Mucosa of stomach (tissue), 1 donor: ENCODE measurements around the gene LRRC3B.

Experiments
- H3K27me3 ChIP-seq: one replicate; pipeline ENCODE4 v1.7.0; 2013; ENCODE audit warnings: mild to moderate bottlenecking, low read length; ENCODE audit not compliant: control insufficient read depth, insufficient read depth
- H3K36me3 ChIP-seq: one replicate; pipeline ENCODE4 v1.7.0; 2013; ENCODE audit warnings: low read length; ENCODE audit not compliant: control insufficient read depth, insufficient read depth
- H3K4me1 ChIP-seq: one replicate; pipeline ENCODE4 v1.7.0; 2013; ENCODE audit warnings: mild to moderate bottlenecking, low read length; ENCODE audit not compliant: control insufficient read depth, insufficient read depth
- H3K4me3 ChIP-seq: one replicate; pipeline ENCODE4 v1.7.0; 2013; ENCODE audit warnings: low read length
- H3K9ac ChIP-seq: one replicate; pipeline ENCODE4 v1.7.0; 2013; ENCODE audit warnings: mild to moderate bottlenecking, low read length, moderate library complexity
- H3K9me3 ChIP-seq: one replicate; pipeline ENCODE4 v1.7.0; 2013; ENCODE audit warnings: mild to moderate bottlenecking, low read length, moderate library complexity; ENCODE audit not compliant: control insufficient read depth
- donor health status: Pancreatic carcinoma.

Gene LRRC3B

DNA sequence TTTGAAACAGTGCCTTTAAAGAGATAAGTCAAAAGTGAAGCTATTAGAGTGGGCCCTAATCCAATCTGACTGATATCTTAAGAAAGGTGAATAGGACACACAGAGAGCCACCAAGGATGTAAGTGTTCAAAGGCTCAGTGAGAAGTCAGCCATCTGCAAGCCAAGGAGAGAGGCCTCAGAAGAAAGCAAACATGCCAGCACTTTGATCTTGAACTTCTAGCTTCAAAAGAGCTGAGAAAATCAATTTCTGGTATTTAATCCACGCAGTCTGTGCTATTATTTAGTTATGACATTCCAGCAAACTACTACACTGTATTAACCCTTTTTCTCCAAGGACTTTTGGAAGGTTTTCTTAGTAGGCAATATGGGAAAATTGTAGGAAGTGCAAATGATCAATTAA, 95.7 kb downstream of the LRRC3B start:
- Histone ChIP-seq H3K36me3 (no peaks in the 10 kb centered on the region), H3K9me3 (no peaks in the 10 kb centered on the region), H3K9ac (no peak overlapping the region), H3K4me3 (no peak overlapping the region), H3K4me1 (no peaks in the 10 kb centered on the region), H3K27me3 (no peaks in the 10 kb centered on the region)

DNA sequence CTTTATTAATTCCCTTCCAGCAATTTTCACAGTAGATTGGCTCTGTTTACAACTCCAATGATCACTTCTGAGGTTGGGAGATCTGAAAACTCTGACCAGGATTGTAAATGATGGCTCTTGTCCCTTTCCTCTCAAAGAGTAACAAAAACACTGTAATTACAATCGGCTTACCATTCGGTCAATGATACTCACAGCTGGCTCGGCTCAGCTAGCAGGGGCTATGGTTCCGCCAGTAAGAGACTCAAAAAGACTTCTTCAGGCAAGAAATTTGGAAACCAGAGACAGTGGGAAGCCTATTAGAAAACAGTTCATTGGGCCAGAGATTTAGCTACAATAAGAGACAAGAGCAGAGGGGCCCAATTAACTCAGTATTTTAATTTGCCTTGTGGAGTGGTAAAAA, 96.6 kb downstream of the LRRC3B start:
- H3K9ac ChIP-seq = no peak overlapping the region
- no peak overlapping the region for H3K4me3 ChIP-seq
- H3K9me3 ChIP-seq = no peaks in the 10 kb centered on the region
- H3K27me3 ChIP-seq = no peaks in the 10 kb centered on the region
- H3K36me3 ChIP-seq = no peaks in the 10 kb centered on the region
- no peaks in the 10 kb centered on the region for H3K4me1 ChIP-seq

DNA sequence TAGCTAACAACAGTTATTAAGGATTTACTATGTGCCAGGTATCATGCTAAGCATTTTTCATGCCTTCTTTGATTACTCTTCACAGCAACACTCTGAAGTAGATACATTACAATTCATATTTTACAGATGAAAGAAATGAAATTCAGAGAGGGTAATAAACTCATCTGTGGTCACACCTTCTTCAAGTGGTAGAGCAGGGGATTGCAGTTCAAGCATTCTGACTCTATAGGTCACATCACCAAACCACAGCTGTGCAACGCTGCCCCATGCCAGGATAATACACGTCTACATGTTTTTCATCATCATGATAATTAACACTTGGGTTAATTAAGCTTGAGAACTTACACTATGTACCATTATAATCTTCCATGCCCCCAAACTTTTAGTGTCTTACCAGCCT, 98.5 kb downstream of the LRRC3B start:
- Histone ChIP-seq H3K36me3 (no peaks in the 10 kb centered on the region), H3K27me3 (no peaks in the 10 kb centered on the region), H3K9me3 (no peaks in the 10 kb centered on the region), H3K4me1 (no peaks in the 10 kb centered on the region), H3K4me3 (no peak overlapping the region), H3K9ac (no peak overlapping the region)

DNA sequence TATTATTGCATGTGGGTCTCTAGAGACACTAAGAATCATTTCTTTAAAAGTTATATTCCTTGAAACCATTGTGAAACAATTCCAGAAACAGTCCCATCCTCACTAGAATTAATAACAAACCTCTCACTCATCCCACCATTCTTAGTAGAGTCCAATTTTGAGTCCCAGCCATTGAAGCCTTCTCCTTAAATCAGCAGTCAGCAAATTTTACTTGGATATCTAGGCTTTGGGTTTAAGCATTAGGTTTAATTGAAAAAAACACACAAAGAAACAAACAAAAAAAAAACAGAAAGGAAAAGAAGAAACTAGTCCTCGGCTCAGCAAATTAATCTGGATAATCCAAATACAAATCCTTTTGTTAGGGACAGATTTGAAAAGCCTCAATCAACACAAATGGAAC, 109.3 kb downstream of the LRRC3B start:
- no peaks in the 10 kb centered on the region for H3K9me3 ChIP-seq
- no peak overlapping the region for H3K4me3 ChIP-seq
- no peak overlapping the region for H3K9ac ChIP-seq
- no peaks in the 10 kb centered on the region for H3K27me3 ChIP-seq
- no peaks in the 10 kb centered on the region for H3K4me1 ChIP-seq
- H3K36me3 ChIP-seq = no peaks in the 10 kb centered on the region

DNA sequence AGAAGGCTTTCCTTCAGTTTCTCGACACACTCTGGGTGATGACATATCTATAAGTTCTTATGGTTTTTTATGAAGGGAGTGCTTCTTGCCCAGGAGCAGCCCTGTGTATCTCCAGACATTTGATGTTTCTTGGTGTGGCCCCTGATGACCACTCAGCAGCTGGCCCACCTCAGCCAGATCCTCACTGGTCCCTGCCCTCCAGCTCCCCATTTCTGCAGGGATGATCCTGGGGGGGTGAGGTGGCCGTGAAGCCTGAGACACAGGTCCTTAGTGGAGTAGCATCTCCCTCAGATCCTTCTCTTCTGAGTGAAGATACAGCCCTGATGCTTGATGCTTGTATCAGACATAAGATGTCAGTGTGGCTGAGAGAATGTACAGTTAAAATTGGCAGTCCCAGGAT, 127.7 kb downstream of the LRRC3B start:
- no peaks in the 10 kb centered on the region for H3K4me1 ChIP-seq
- no peak overlapping the region for H3K4me3 ChIP-seq
- no peaks in the 10 kb centered on the region for H3K36me3 ChIP-seq
- H3K9me3 ChIP-seq = no peaks in the 10 kb centered on the region
- no peak overlapping the region for H3K9ac ChIP-seq
- no peaks in the 10 kb centered on the region for H3K27me3 ChIP-seq

DNA sequence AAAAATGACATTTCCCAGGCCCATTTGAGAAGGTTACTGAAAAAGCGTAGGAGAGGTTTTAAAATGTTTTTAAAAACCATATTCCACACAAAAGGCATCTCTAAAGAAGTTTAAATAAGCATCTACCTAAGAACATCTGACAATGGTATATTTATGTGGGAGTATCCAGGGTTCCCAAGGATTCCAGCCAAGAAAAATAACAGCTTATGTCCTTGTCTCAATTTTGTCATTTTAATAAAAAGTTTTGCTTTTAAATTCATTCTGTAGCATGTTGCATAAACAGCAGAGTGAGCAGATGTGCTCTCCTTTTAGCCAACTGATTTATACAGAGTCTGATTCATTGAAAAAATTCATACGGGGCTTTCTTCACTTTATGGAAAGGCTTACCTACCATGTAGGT, 129.9 kb downstream of the LRRC3B start:
- no peaks in the 10 kb centered on the region for H3K27me3 ChIP-seq
- no peaks in the 10 kb centered on the region for H3K9me3 ChIP-seq

DNA sequence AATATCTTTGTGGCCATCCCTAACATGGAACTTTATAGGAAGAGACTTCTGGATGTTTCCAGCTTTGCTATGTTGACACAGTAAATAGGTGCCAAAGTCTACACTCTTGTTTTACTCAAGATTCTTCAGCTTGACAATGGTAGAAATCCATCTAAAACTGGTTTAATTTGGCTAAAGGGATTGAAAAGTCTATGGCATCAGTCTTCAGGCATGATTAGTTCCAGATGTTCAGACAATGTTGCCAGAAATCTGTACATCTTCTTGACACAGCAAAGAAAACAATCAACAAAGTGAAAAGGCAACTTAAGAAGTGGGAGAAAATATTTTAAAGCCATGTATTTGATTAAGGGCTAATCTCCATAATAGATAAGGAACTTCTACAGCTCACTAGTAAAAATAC, 130.5 kb downstream of the LRRC3B start:
- Histone ChIP-seq H3K9me3 (no peaks in the 10 kb centered on the region), H3K9ac (no peak overlapping the region), H3K36me3 (no peaks in the 10 kb centered on the region), H3K4me3 (no peak overlapping the region), H3K27me3 (no peaks in the 10 kb centered on the region), H3K4me1 (no peaks in the 10 kb centered on the region)

More for the DNA sequence above, 129.9 kb downstream of the LRRC3B start:
- Histone ChIP-seq H3K36me3 (no peaks in the 10 kb centered on the region), H3K9ac (no peak overlapping the region), H3K4me1 (no peaks in the 10 kb centered on the region), H3K4me3 (no peak overlapping the region)

DNA sequence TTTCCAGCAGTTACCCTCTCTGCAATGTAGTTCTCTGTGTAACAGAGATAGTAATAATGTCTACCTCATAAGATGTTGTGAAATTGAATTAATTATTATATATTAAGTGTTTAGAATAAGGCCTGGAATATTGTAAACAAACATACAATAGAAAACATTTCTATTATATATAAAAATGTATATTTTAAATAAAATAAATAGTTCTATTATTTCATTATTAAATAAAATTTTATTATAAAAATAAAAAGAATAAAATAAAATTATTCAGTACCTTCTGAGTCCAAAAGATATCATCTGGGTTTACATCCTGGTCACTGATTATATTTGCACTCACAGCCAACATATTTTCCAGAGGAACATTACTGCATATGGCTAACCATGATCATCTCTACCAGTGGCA, 135.4 kb downstream of the LRRC3B start:
- no peaks in the 10 kb centered on the region for H3K36me3 ChIP-seq
- H3K27me3 ChIP-seq = no peaks in the 10 kb centered on the region
- H3K4me1 ChIP-seq = no peaks in the 10 kb centered on the region
- no peaks in the 10 kb centered on the region for H3K9me3 ChIP-seq
- no peak overlapping the region for H3K4me3 ChIP-seq
- H3K9ac ChIP-seq = no peak overlapping the region
